GM15510 (cell line): ENCODE data around the gene TTC28.

Source experiments
- POLR2A ChIP-seq: IDR thresholded peaks from 3 replicates; pipeline ENCODE4 v1.6.1; 2011; ENCODE audit warnings: borderline replicate concordance; ENCODE audit not compliant: insufficient read length; ENCODE audit errors: extremely low read depth

The TTC28 gene

GRCh38 chr22:28005513-28005912 is 674.1 kb downstream of the TTC28 start:
- no peak for TF ChIP-seq POLR2A

- no peak for TF ChIP-seq POLR2A
These were observed 675.6 kb downstream of the TTC28 start for GRCh38 chr22:28004021-28004420.

- no peak for TF ChIP-seq POLR2A
These were observed 676.6 kb downstream of the TTC28 start for GRCh38 chr22:28002863-28003565.

GRCh38 chr22:28002181-28002700 is 677.4 kb downstream of the TTC28 start:
- TF ChIP-seq POLR2A: no peak

- TF ChIP-seq POLR2A: no peak
These were observed 678.3 kb downstream of the TTC28 start for GRCh38 chr22:28001171-28001835.

GRCh38 chr22:28000361-28000760 is 679.3 kb downstream of the TTC28 start:
- no peak for TF ChIP-seq POLR2A

- TF ChIP-seq POLR2A: no peak
These were observed 679.8 kb downstream of the TTC28 start for GRCh38 chr22:27999876-28000275.

- no peak for TF ChIP-seq POLR2A
These were observed 680.9 kb downstream of the TTC28 start for GRCh38 chr22:27998511-27999410.

GRCh38 chr22:27997538-27997937 is 682.1 kb downstream of the TTC28 start:
- no peak for TF ChIP-seq POLR2A

- no peak for TF ChIP-seq POLR2A
These were observed 682.7 kb downstream of the TTC28 start for GRCh38 chr22:27996981-27997380.

- TF ChIP-seq POLR2A: no peak
These were observed 683.1 kb downstream of the TTC28 start for GRCh38 chr22:27996529-27996925.

GRCh38 chr22:27995801-27996528 is 683.7 kb downstream of the TTC28 start:
- no peak for TF ChIP-seq POLR2A

- no peak for TF ChIP-seq POLR2A
These were observed 684.9 kb downstream of the TTC28 start for GRCh38 chr22:27994481-27995331.
